PFSK-1 (cell line): ENCODE data around the gene CFAP157.

Experiments
- FOXP2 ChIP-seq: optimal IDR thresholded peaks from 2 replicates; pipeline ENCODE3; 2011; ENCODE audit warnings: borderline replicate concordance, control low read depth, inconsistent platforms; ENCODE audit not compliant: insufficient read depth; ENCODE audit errors: extremely low read length, extremely low read depth
- POLR2AphosphoS5 ChIP-seq: IDR thresholded peaks from 2 replicates; pipeline ENCODE4 v1.6.1; 2012; ENCODE audit warnings: low read depth, mild to moderate bottlenecking, control low read depth, low read length, moderate library complexity
- REST ChIP-seq, 2 experiments: IDR thresholded peaks; 2 replicates each; pipeline versions ENCODE4 v1.6.1 to v1.8.0; 2011 to 2012; ENCODE audit warnings: low read depth in 2 of 2, low read length in 2 of 2, control low read depth in 1 of 2, inconsistent platforms in 1 of 2, mild to moderate bottlenecking in 1 of 2, moderate library complexity in 1 of 2; ENCODE audit not compliant: insufficient read depth in 1 of 2
- SIN3A ChIP-seq: IDR thresholded peaks from 2 replicates; pipeline ENCODE4 v1.6.1; 2012; ENCODE audit warnings: mild to moderate bottlenecking, low read length, moderate library complexity, borderline replicate concordance; ENCODE audit not compliant: insufficient read depth
- TAF1 ChIP-seq: IDR thresholded peaks from 2 replicates; pipeline ENCODE4 v1.6.1; 2012; ENCODE audit warnings: low read length, control low read depth, borderline replicate concordance; ENCODE audit not compliant: insufficient read depth

Gene CFAP157

DNA sequence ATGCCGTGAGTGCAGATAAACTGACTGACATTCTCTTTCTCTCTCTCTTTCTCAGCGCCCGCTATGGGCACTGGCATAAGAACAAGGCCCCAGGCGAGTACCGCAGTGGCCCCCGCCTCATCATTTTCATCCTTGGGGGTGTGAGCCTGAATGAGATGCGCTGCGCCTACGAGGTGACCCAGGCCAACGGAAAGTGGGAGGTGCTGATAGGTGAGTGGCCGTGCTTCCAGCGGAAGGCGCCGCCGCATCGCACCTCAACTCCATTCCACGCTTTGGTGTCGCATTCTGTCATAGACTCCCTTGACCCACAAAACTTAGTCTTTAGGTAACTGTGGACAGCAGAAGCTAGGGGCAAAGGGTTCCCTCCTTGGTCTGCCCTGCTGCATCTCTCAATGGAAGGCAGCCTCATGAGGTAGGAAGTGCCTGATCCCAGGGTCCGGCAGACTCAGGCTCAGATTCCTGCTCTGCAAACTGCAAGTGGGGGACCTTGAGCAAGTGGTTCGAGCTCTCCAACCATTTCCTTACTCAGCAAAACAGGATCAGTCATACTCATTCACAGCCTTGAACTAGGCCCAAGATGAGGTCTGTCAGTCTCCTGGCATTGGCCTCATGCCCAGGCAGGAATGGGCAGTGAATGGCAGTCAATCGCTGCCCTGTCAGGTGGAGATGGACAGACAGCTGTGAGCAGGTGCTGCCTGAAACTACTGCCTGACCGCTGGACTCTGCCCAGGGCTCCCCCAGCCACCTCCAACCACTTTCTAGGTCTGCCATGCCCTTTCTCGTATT is 24.2 kb upstream of the CFAP157 start:
- TF ChIP-seq POLR2AphosphoS5 (no peak), TAF1 (no peak), SIN3A (no peak), FOXP2 (no peak), REST (IDR thresholded peaks at IDR 0.05; ENCODE audit: insufficient read depth in 1 of 2, low read depth in 2 of 2, low read length in 2 of 2) (no peak)

DNA sequence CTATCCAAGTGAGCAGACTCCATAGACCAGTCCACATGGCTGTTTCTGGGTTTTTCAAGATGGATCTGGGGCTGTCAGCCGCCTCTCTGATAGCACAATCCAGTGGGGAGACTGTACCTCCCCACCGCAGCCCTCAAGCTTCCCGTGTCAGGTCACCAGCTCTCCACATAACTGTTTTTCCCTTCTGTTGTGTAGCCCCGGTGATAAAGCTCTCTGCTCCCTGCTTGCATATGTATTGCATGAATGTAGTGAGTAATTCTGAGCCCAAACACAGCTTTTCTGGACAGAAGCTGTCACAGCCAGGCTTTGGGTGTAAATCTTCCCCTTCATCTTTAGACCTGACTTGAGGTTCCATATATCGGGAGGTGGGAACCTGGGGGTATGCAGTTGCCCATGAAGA is 23.1 kb upstream of the CFAP157 start:
- TF ChIP-seq FOXP2: no peak

GRCh38 chr9:127684576-127684975 is 22.2 kb upstream of the CFAP157 start:
- TF ChIP-seq POLR2AphosphoS5: no peak
- no peak for TF ChIP-seq TAF1
- TF ChIP-seq SIN3A: no peak
- no peak for TF ChIP-seq FOXP2
- no peak for TF ChIP-seq REST (IDR thresholded peaks at IDR 0.05; ENCODE audit: insufficient read depth in 1 of 2, low read depth in 2 of 2, low read length in 2 of 2)

- TF ChIP-seq TAF1 (no peak), REST (IDR thresholded peaks at IDR 0.05; ENCODE audit: insufficient read depth in 1 of 2, low read depth in 2 of 2, low read length in 2 of 2) (no peak), SIN3A (no peak), POLR2AphosphoS5 (no peak), FOXP2 (no peak)
These were observed 20.1 kb upstream of the CFAP157 start for GRCh38 chr9:127686461-127687393.

DNA sequence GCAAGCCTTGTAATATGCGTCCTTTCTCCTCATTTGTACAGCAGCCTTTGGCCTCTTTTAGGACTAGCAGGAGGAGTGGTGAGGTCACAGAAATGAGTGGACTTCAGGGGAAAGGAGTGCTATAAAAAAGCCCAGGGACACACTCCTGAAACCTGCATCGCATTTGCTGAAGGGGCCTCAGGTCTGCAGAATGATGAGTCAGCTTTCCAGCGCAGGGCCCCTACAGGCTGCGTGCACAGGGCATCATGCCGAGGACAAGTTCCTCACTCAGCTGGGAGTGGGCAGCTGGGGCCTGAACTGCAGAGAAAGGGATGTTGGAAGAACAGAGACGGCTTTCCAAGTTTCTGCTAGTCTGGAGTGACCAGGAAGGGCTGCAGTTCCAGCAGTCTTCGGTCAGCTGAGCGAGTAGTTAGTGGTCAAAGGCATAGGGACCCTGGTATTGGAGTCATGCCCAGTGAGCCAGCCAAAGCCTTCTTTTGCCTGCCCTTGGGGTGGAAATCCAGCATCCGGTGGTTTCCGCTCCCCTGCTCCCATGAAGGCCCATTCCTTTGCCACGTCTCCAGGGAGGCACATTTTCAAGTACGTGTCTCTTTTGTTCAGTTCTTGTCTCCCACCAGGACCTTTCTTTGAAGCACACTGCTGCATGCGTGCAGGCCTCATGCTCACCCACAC is 17.3 kb upstream of the CFAP157 start:
- TF ChIP-seq POLR2AphosphoS5 (no peak), FOXP2 (no peak), SIN3A (no peak), REST (IDR thresholded peaks at IDR 0.05; ENCODE audit: insufficient read depth in 1 of 2, low read depth in 2 of 2, low read length in 2 of 2) (no peak), TAF1 (no peak)
